Measurements from ENCODE around the gene ATG4B.

Gene ATG4B

DNA sequence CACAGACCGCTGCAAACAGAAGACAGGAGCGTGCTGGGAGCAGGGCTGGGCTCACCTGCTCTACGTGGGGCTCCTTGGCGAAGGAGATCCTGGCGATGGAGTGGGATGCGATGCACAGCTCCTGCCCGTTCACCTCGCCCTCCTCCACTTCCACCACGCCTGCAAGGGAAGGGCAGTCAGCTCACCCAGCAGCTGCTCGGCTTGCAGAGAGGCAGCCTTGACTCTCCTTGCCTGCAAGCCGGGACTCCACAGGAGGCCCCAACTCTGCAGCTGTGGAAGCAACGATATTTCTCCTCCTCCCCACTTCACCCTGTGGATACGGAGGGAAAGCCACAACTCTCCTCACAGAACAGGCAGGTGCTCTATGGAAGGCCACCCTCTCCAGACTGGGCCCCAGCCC is 35.7 kb upstream of the ATG4B start:
- H3K27ac ChIP-seq = no peak overlapping the region
- H3K9ac ChIP-seq = no peak overlapping the region
- H2AFZ ChIP-seq = no peak overlapping the region
- no peak overlapping the region for H3K4me3 ChIP-seq (ENCODE audit: low read depth, low read length)
- H3K4me1 ChIP-seq = no peaks in the 10 kb centered on the region
- H3K36me3 ChIP-seq (ENCODE audit: control insufficient read depth, insufficient read depth, low read length) = no peaks in the 10 kb centered on the region
- no peaks in the 10 kb centered on the region for H3K27me3 ChIP-seq (ENCODE audit: control insufficient read depth, insufficient read depth, low read length)
- H3K9me3 ChIP-seq (ENCODE audit: control insufficient read depth, low read length) = no peaks in the 10 kb centered on the region
- TF ChIP-seq, protein P1, sequence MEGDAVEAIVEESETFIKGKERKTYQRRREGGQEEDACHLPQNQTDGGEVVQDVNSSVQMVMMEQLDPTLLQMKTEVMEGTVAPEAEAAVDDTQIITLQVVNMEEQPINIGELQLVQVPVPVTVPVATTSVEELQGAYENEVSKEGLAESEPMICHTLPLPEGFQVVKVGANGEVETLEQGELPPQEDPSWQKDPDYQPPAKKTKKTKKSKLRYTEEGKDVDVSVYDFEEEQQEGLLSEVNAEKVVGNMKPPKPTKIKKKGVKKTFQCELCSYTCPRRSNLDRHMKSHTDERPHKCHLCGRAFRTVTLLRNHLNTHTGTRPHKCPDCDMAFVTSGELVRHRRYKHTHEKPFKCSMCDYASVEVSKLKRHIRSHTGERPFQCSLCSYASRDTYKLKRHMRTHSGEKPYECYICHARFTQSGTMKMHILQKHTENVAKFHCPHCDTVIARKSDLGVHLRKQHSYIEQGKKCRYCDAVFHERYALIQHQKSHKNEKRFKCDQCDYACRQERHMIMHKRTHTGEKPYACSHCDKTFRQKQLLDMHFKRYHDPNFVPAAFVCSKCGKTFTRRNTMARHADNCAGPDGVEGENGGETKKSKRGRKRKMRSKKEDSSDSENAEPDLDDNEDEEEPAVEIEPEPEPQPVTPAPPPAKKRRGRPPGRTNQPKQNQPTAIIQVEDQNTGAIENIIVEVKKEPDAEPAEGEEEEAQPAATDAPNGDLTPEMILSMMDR (IDR thresholded peaks at IDR 0.05) = no peak
- H3K79me2 ChIP-seq = peaks cover 1% of the 10 kb centered on the region
- H3K4me2 ChIP-seq (ENCODE audit: low read length) = no peak overlapping the region

DNA sequence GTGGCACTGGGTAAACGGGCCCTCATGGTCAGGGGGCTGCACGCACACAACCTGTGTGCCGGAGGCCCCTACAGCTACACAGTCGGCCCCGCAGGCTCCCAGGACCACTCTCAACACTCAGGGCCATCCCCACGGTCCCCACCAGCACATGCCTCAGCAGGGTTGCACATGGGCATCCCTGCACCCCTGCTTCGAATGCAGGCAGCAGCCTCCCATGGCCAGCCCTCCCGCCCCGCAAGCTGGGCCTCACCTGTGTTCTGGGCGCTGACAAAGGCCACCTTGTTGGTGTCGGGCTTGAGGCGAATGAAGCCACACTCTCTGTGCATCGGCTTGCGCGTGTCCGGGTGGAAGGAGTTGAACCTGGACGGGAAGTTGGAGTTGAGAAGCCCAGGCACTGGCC is 34.8 kb upstream of the ATG4B start:
- Histone ChIP-seq H3K79me2 (peaks cover 2% of the 10 kb centered on the region), H3K27me3 (ENCODE audit: control insufficient read depth, insufficient read depth, low read length) (no peaks in the 10 kb centered on the region), H3K36me3 (ENCODE audit: control insufficient read depth, insufficient read depth, low read length) (no peaks in the 10 kb centered on the region), H3K9ac (no peak overlapping the region), H3K4me1 (no peaks in the 10 kb centered on the region), H3K4me2 (ENCODE audit: low read length) (no peak overlapping the region), H3K9me3 (ENCODE audit: control insufficient read depth, low read length) (no peaks in the 10 kb centered on the region), H3K27ac (no peak overlapping the region), H3K4me3 (ENCODE audit: low read depth, low read length) (no peak overlapping the region), H2AFZ (no peak overlapping the region)
- TF ChIP-seq, protein P1 (IDR thresholded peaks at IDR 0.05) = no peak

DNA sequence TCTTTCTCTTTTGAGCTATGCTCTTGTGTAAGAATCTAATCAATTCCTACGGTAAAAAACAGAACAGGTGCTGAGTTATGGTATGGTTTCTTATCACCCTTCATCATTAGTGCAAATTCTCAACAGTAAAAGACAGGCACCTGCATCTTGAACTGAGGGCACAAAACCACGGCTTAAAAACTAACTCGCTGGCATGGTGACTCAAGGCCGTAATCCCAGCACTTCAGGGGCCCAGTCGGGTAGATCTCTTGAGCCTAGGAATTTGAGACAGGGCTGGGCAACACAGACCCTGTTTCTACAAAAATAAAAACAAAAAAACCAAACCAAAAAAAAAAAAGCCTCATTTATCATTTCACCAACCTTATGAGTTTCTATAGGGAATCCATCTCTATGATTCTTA is 33.8 kb upstream of the ATG4B start:
- H3K36me3 ChIP-seq (ENCODE audit: control insufficient read depth, insufficient read depth, low read length) = no peaks in the 10 kb centered on the region
- no peak overlapping the region for H3K4me3 ChIP-seq (ENCODE audit: low read depth, low read length)
- no peak overlapping the region for H2AFZ ChIP-seq
- no peaks in the 10 kb centered on the region for H3K9me3 ChIP-seq (ENCODE audit: control insufficient read depth, low read length)
- no peaks in the 10 kb centered on the region for H3K27me3 ChIP-seq (ENCODE audit: control insufficient read depth, insufficient read depth, low read length)
- H3K9ac ChIP-seq = no peak overlapping the region
- no peak overlapping the region for H3K27ac ChIP-seq
- H3K4me2 ChIP-seq (ENCODE audit: low read length) = no peak overlapping the region
- no peaks in the 10 kb centered on the region for H3K4me1 ChIP-seq
- TF ChIP-seq, protein P1 (IDR thresholded peaks at IDR 0.05) = no peak
- H3K79me2 ChIP-seq = peaks cover 3% of the 10 kb centered on the region

DNA sequence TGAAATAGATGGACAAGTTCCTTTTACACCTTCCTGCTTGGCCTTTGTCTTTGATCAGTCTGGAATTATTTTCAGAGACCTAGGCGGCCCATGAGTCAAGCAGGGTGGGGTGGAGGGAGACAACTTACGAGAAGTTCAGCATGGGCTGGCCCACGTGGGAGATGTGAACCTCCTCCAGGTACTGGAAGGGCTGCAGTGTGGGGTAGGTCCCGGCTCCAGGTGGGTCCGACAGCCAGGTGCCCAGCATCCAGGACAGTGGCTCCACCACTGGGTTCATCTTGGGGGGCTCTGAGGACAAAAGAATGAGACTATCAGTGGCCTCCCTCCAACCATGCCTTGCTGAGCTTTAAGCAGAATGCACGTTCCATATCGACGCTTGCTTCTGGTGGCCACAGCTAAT is 31.3 kb upstream of the ATG4B start:
- no peaks in the 10 kb centered on the region for H3K36me3 ChIP-seq (ENCODE audit: control insufficient read depth, insufficient read depth, low read length)
- no peak overlapping the region for H2AFZ ChIP-seq
- no peaks in the 10 kb centered on the region for H3K27me3 ChIP-seq (ENCODE audit: control insufficient read depth, insufficient read depth, low read length)
- no peak overlapping the region for H3K4me3 ChIP-seq (ENCODE audit: low read depth, low read length)
- H3K4me1 ChIP-seq = no peaks in the 10 kb centered on the region
- no peaks in the 10 kb centered on the region for H3K9me3 ChIP-seq (ENCODE audit: control insufficient read depth, low read length)
- no peak overlapping the region for H3K9ac ChIP-seq
- no peak overlapping the region for H3K27ac ChIP-seq
- H3K79me2 ChIP-seq = peaks cover 13% of the 10 kb centered on the region
- TF ChIP-seq, protein P1 (IDR thresholded peaks at IDR 0.05) = no peak
- no peak overlapping the region for H3K4me2 ChIP-seq (ENCODE audit: low read length)

DNA sequence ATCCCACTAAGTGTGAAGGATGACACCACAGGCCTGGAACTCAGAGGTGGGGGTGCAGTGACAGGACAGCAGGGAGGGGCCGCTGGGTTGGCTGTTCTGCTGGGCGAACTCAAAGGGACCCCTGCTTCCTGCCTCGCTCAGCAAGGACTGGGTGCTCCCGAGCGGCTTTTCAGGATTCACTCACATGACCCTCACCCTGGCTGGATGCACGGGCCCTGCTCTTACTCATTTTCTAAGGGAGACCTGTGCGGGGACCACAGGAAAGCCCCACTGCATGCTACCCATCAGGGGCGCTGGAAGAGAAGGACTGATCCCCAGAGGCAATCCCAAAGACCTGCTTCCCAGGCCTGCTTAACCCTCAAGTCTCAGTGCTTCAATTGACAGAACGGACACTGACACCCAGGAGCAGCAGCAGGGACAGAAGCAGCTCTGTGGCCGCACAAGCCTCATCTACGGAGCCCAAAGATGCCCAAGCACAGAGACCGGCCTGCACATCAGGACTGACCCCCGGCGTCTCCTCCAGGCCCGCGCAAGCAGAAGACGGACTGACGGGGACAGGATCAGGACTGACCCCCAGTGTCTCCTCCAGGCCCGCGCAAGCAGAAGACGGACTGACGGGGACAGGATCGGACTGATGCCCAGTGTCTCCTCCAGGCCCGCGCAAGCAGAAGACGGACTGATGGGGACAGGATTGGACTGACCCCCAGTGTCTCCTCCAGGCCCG is 30.2 kb upstream of the ATG4B start:
- H3K27me3 ChIP-seq (ENCODE audit: control insufficient read depth, insufficient read depth, low read length) = no peaks in the 10 kb centered on the region
- H3K36me3 ChIP-seq (ENCODE audit: control insufficient read depth, insufficient read depth, low read length) = no peaks in the 10 kb centered on the region
- no peak overlapping the region for H2AFZ ChIP-seq
- no peak overlapping the region for H3K9ac ChIP-seq
- H3K4me1 ChIP-seq = no peaks in the 10 kb centered on the region
- H3K4me3 ChIP-seq (ENCODE audit: low read depth, low read length) = no peak overlapping the region
- TF ChIP-seq, protein P1 (IDR thresholded peaks at IDR 0.05) = no peak
- H3K4me2 ChIP-seq (ENCODE audit: low read length) = no peak overlapping the region
- no peaks in the 10 kb centered on the region for H3K9me3 ChIP-seq (ENCODE audit: control insufficient read depth, low read length)
- H3K79me2 ChIP-seq = peaks cover 13% of the 10 kb centered on the region
- H3K27ac ChIP-seq = no peak overlapping the region

Data from parathyroid adenoma (tissue), 2 donors.